Measurements from ENCODE around the gene TAP1.

Gene TAP1

DNA sequence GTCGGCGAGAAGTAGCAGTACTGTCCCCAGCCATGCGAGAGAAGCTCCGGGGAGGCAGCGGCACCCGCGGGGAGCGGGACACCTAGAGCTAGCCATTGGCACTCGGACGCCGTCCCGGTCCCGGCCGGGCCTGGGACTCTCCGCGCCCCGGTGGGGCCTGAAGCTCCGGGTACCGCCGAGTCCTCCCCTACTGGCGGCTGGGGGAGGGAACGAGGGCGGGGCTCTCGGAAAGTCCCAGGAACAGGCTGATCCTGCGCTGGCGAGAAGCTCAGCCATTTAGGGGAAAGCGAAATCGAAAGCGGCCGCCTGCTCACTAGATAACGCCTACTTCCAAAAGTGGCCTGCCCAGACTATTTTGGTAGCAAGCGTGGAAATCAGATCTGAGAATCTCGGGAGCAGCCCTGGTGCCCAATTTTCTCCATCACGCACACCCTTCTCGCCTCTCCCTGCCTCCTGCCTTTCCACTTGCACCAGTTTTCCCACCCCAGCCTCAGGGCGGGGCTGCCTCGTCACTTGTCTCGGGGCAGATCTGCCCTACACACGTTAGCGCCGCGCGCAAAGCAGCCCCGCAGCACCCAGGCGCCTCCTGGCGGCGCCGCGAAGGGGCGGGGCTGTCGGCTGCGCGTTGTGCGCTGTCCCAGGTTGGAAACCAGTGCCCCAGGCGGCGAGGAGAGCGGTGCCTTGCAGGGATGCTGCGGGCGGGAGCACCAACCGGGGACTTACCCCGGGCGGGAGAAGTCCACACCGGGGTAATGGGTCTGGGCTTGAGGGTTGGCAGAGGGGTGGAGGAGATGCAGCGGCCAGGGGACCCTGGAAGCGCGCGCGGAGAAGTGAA, at the start of gene TAP1, which contains the start of gene PSMB9:
TAP1 (minus strand) TSS at position 164 of the 835 bp plus-strand sequence; CDS start at position 96, 68 bp downstream.
PSMB9 (plus strand) TSS at position 652 of the 835 bp plus-strand sequence; CDS start at position 690, 38 bp downstream.
- TF ChIP-seq, protein P1, sequence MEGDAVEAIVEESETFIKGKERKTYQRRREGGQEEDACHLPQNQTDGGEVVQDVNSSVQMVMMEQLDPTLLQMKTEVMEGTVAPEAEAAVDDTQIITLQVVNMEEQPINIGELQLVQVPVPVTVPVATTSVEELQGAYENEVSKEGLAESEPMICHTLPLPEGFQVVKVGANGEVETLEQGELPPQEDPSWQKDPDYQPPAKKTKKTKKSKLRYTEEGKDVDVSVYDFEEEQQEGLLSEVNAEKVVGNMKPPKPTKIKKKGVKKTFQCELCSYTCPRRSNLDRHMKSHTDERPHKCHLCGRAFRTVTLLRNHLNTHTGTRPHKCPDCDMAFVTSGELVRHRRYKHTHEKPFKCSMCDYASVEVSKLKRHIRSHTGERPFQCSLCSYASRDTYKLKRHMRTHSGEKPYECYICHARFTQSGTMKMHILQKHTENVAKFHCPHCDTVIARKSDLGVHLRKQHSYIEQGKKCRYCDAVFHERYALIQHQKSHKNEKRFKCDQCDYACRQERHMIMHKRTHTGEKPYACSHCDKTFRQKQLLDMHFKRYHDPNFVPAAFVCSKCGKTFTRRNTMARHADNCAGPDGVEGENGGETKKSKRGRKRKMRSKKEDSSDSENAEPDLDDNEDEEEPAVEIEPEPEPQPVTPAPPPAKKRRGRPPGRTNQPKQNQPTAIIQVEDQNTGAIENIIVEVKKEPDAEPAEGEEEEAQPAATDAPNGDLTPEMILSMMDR (IDR thresholded peaks at IDR 0.05; ENCODE audit: control insufficient read depth, extremely low read depth, insufficient read depth) = peak; percentile 79
- peak; percentile 65 for DNase-seq (ENCODE audit: low read depth)
- peak within 1 kb of the TSS; percentile 71 for H3K4me3 ChIP-seq (ENCODE audit: low read depth, low read length)

DNA sequence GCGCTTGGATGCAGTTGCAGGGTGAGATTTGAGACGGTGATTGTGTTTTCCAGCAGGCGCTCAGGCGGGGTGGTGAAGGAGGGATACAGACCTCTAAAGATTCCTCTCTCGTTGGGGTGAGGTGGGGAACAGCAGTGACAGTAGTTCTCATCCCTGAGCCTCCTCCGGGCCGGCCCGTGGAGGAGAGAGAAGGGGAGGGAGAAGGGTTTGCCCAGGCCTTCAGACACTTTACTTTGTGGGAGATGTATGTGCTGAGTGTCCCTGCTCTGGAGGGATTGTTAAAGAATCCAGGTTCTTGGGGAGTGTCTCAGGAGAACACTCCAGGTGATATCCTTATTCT, 41.5 kb upstream of the TAP1 start:
- DNase-seq (ENCODE audit: low read depth) = no peak
- TF ChIP-seq, protein P1 (IDR thresholded peaks at IDR 0.05; ENCODE audit: control insufficient read depth, extremely low read depth, insufficient read depth) = no peak
- H3K4me3 ChIP-seq (ENCODE audit: low read depth, low read length) = peak overlapping the region; percentile 78

DNA sequence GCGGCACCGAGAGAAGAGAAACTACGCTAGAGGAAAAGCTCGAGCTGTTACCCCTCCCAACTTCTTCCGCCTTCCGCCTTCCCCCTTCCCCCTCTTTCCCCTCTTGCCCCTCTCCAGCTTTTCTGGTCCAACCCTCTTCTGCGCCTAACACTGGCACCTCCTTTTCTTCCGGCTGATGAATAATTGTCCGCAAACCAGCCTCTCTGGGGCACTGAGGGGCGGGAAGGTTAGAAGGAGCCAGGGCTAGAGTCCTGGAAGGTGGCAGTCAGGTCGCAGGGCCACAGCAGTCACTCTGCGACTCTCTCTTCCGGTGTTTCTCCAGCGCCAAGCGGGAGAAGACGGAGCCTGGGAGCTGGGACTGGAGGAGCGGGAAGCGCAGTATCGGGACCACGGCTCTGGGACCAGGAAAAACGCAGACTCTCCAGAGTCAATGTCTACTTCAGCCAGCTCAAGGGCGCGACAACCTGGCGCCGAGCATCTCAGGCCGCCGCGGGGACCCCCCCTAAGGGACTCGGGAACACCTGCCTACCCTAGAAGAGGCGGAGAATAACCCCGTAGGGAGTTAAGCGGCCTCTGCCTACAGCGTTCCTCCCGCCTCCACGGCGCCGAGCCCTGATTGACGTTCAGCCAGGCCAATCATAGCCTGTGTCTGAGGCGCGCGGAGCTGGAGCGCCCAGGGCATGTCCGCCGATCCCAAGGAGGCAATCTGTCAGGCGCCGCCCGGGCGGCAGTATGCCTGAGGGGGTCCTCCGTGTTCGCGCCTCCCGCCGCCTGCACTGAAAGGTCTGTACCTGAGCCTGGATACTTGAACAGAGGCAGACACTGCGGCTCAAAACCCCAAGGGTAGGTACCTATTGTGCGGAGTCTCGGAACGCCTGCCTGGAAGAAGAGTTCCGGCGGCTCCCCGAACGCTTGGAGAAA, 40.8 kb upstream of the TAP1 start:
- TF ChIP-seq, protein P1 (IDR thresholded peaks at IDR 0.05; ENCODE audit: control insufficient read depth, extremely low read depth, insufficient read depth) = no peak
- DNase-seq (ENCODE audit: low read depth) = peak; percentile 77
- peak overlapping the region; percentile 78 for H3K4me3 ChIP-seq (ENCODE audit: low read depth, low read length)

DNA sequence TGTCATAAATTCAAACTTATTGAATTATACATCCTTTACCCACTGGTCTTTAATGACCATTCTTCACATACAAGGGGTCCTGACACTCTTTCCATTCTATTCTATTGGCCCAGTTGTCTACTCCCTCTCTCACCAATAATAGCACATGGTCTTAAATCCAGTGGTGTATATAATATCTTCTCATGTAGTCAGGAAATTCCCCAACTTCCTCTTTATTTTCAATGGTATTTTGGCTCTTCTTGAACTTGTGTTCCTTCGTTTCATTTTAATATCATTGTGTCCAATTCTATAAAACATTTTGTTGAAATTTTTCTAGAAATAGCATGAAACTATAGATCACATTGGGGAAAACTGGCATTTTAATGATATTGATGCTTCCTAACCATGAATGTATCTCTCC, 37.3 kb upstream of the TAP1 start:
- no peak for DNase-seq (ENCODE audit: low read depth)
- TF ChIP-seq, protein P1 (IDR thresholded peaks at IDR 0.05; ENCODE audit: control insufficient read depth, extremely low read depth, insufficient read depth) = no peak
- H3K4me3 ChIP-seq (ENCODE audit: low read depth, low read length) = no peak overlapping the region

GRCh38 chr6:32889533-32889932, 36.0 kb upstream of the TAP1 start:
- TF ChIP-seq, protein P1 (IDR thresholded peaks at IDR 0.05; ENCODE audit: control insufficient read depth, extremely low read depth, insufficient read depth) = no peak
- DNase-seq (ENCODE audit: low read depth) = no peak
- no peak overlapping the region for H3K4me3 ChIP-seq (ENCODE audit: low read depth, low read length)

- H3K4me3 ChIP-seq (ENCODE audit: low read depth, low read length) = no peak overlapping the region
- no peak for DNase-seq (ENCODE audit: low read depth)
- TF ChIP-seq, protein P1 (IDR thresholded peaks at IDR 0.05; ENCODE audit: control insufficient read depth, extremely low read depth, insufficient read depth) = no peak
Observed at GRCh38 chr6:32888576-32888975, 35.1 kb upstream of the TAP1 start.

Data from LNCaP clone FGC (cell line).